NCI-H1417 treated with DMSO at 0.1 percent for 48 hours (cell line): ENCODE results near the gene MRPL33.

Source experiments
- DNase-seq: peaks from one replicate; lab custom pipeline; 2025; lab: John Stamatoyannopoulos, UW

MRPL33 gene

GRCh38 chr2:27808984-27809383 is 37.5 kb downstream of the MRPL33 start:
- no peak for DNase-seq

DNA sequence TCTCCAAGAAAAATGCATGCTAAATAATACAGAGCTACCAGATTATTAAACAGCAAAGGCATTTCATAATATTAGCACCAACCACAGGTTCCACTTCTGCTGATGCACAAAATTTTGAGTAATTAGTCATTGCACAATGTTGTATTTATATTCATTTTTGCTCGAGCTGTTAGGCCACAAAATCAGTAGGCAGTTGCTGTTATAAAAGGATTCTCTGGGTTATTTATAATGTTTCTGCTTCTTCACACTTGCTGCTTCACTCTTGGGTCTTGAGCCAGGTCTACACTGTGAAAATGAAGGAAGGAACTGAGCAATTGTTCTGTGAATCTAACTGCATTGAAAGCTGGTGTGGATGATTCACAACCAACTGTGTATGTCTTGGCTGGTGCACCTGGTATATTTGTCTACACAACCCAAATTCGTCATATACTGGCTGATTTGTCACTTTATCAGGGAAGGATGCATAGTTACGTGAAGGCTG is 38.3 kb downstream of the MRPL33 start:
- no peak for DNase-seq

DNA sequence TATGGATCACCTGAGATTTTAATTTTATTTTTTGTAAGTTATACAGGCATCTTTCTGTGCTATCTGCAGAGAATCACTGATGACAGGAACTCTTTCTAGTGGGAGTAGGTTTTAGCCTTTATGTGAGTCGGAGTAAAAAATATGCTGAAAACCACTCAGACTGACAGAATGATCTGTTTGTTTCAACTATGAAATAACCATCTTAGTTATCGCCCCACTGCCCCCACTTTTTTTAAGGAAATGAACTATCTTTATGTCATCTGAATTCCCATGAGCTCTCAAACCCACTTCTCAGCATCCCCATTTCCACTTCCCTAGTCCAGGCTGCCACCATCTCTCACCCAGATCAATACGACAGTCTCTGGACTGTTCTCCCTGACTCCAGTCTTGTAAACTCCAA is 38.9 kb downstream of the MRPL33 start:
- DNase-seq: no peak

DNA sequence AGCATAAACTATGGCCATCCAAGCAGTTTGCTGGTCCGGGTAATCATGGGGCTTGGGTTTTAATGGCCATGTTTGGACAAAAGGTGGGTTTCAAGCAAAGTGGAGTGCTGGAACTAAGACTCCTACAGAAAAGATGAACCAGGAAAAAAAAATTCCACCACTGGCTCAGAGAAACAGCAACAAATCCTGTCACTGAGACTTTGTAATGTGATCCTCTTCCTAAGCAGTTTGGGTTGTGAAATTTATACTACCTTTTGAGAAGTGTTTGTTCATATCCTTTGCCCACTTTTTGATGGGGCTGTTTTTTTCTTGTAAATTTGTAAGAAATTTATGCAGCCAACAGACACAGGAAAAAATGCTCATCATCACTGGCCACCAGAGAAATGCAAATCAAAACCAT is 40.2 kb downstream of the MRPL33 start:
- no peak for DNase-seq

- no peak for DNase-seq
Measured at GRCh38 chr2:27814758-27815157, 43.2 kb downstream of the MRPL33 start.

- no peak for DNase-seq
Measured at GRCh38 chr2:27815860-27816438, 44.4 kb downstream of the MRPL33 start.

DNA sequence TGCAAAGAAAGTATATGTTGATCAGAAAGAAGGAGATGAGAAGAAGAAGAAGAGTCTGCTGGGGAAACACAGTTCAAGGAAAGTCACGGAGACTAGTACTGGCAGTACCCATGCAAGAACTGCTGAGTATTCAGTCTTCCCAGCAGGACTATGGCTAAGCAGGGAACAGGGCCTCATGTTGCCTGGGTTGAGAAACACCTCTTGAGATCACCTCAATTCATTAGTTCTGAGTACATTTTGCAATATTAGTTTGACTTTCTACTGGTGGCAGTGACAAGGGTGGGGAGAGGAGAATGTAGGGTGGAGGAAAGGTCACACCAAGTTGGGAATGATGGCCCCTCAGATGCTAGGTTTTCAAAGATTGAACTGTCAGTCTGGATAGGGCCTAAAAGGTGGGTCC is 50.5 kb downstream of the MRPL33 start:
- no peak for DNase-seq

DNA sequence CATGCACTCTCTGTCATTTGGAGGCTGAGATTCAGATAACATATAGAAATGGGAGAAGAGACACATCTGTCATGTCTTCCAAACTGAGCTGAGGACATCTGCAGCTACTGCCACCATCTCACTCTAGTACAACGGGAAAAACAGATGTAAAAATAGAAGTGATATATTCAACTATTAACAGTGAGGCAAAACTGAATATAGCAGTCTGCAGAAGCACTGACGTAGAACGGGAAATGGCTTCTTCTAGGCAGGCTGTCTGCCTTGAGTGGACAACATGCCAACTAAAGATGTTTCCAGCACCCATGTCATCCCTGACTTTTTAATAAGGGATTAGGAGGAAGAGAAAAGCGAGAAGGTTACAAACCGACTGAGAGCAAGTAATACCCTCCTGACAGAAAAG is 51.6 kb downstream of the MRPL33 start:
- no peak for DNase-seq

DNA sequence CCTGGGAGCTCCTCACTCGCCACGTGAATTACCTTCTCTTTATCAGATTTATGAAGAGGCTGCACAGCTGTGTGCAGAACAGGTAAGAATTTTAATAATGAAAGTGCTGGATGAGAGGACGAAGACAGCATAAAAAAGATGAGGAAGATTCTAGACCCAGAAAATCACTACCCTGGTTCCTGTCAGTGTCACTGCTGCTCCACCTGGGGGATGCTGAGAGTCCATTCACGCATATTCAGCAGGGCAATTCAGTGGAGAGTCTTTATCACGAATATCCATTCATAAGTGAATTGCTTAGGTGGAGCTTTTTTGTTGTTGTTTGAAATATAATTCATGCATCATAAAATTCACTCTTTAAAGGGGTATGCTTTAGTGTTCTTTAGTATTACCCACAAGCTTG is 52.0 kb downstream of the MRPL33 start:
- DNase-seq: no peak

- no peak for DNase-seq
Measured at GRCh38 chr2:27824401-27824800, 52.9 kb downstream of the MRPL33 start.

- DNase-seq: peak; percentile 10
Measured at GRCh38 chr2:27828305-27828704, 56.8 kb downstream of the MRPL33 start.
